HG03064 (cell line): Measurements from ENCODE around the gene NRARP.

Experiments
- ATAC-seq: cut with Tn5 transposase; IDR thresholded peaks from one replicate; pipeline ENCODE4 v1.9.1; 2021; ENCODE audit warnings: low read depth; ENCODE audit not compliant: unreplicated experiment

Gene NRARP

GRCh38 chr9:137323531-137324331 lies 21.7 kb upstream of the NRARP start:
- no peak for ATAC-seq

DNA sequence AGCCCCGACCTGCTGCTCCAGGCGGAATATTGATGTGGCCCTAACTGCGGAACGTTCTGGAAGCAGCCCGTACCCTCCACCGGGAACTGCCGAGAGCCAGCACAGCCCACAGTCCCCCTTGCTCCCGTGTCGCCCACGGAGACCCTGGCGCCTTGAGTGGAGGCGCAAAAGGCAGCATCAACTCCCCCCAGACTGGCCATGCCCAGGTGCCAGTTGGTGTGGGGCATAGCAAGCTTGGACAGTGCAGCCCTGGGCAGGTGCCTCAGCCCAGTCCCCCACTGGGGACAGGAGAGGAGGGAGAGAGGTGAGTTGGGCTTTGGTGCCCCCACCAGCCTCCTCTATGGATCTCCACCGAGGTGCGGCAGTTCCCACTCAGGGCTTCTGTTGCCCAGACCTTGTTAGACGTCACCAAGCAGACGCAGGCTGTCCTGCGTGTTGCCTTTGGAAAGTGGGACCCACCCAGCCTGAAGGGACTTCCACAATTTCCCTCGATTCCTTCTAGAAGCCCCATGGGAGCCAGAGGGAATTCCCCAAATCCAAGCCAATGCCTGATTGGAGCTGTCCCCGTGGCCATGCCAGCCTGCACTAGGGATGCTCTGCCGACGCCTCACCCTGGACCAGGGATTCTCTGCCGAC lies 19.8 kb upstream of the NRARP start:
- no peak for ATAC-seq

DNA sequence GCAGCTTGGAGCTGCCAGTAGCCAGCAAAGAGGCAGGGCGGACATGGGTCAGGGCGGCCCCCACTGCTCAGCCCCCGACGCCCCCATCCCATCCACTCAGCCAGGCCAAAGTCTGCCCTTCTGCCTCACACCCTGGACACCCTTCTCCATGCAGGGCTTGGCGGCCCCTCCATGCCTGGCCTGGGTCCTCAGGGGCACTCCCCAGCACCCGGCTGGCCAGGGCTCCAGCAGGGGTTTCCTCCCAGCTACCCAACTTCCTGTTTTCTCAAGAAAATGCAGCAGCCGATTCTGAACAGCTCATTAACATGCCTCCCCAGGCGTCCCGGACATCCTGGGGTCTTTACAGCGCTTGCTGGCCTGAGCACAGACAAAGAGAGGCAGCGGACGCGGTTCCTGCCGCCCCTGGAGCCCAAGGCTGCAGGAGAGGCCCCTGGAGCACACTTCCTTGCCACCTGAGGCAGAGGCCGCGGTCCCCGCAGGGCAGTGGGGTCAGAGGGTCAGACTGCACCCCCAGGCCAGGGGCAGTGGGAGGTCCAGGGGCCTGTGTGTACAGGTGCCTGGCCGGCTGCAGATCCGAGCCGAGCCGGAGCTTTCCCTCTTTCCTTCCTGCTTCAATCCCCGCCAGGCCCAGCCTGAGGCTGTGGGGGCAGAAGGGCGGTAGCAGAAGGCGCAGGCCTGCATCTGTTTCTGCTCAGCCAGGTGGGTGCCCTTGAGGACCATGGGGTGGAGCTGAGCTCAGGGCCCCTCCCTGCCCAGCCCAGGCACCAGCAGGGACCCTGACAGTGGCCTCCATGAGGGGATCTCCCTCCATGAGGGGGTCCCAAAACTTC lies 18.7 kb upstream of the NRARP start:
- no peak for ATAC-seq

DNA sequence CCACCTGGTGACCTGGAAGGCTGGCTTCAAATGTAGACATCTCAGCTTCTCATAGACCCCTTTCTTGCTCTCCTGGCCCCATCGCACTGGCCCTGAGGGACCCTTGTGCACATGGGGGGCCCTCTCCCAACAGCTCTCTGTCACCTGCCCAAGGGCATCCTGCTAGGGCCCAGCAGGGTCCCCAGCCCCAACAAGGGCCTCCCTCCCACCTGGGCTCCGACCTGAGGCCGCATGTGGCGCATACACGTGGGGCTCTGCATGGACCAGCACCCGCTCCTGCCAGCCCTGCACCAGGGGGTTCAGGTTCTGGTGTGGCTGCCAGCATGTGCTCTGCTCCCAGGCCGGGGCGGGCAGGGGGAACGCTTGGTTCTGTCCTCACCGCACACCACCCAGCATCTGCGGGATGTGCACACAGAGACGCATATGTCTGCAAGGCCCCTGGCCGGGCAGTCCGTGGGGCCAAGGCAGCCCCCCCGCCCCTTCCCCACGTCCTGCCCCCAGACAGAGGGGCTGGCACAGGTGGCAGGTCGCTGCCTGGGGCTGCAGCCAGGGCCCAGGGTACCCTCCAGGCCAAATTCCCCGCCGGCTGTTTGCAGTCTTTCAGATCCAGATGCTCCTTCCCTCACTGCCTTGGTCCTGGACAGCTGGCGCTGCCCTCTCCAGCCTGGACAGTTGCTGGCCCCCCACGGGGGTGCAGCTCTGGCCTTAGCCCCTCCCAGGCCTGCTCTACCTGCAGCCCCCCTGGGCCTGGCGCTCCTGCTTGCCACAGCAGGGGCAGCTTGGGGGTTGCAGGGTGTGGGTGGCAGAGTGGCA lies 17.9 kb upstream of the NRARP start:
- no peak for ATAC-seq

- no peak for ATAC-seq
These were observed 17.1 kb upstream of the NRARP start for GRCh38 chr9:137319011-137319738.

- no peak for ATAC-seq
These were observed 16.5 kb upstream of the NRARP start for GRCh38 chr9:137318602-137319001.

DNA sequence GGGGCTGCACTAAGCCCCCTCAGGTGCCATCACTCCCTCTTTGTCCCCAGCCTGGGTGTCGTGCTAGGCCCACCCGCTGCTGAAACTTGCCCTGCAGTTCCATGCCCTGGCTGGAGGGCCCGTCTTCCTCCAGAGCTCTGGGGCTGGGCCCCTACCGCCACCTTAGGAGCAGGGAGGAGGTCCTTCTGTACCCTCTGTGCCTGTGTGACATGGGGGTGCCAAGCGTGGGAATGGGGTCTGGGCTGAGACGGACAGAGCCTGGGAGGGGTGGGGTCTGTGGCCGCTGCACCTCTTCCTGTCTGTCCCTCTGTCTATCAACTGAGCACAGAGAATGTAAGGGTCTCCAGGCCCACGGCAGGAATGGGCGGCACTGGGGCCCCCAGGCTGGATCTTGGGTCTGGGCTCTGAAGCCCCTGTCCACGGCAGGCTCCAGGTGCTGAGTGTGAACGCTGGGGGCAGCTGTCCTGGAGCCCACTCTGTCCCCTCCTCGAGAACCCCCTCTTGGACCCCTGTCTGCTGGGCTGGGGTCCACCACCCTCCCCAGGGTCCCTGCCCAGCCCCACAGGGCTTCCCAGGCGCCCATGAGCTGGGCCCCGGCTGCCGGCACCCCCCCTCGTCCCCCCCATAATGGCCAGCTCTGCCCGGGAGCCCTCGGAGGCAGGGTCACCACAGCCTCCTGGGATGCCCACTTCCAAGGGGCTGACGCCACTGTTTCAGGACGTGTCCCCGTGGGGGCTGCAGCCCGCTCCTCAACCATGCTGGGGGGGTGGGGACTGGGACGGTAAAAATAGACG lies 15.8 kb upstream of the NRARP start:
- ATAC-seq = no peak

- no peak for ATAC-seq
These were observed 15.1 kb upstream of the NRARP start for GRCh38 chr9:137317021-137317717.

DNA sequence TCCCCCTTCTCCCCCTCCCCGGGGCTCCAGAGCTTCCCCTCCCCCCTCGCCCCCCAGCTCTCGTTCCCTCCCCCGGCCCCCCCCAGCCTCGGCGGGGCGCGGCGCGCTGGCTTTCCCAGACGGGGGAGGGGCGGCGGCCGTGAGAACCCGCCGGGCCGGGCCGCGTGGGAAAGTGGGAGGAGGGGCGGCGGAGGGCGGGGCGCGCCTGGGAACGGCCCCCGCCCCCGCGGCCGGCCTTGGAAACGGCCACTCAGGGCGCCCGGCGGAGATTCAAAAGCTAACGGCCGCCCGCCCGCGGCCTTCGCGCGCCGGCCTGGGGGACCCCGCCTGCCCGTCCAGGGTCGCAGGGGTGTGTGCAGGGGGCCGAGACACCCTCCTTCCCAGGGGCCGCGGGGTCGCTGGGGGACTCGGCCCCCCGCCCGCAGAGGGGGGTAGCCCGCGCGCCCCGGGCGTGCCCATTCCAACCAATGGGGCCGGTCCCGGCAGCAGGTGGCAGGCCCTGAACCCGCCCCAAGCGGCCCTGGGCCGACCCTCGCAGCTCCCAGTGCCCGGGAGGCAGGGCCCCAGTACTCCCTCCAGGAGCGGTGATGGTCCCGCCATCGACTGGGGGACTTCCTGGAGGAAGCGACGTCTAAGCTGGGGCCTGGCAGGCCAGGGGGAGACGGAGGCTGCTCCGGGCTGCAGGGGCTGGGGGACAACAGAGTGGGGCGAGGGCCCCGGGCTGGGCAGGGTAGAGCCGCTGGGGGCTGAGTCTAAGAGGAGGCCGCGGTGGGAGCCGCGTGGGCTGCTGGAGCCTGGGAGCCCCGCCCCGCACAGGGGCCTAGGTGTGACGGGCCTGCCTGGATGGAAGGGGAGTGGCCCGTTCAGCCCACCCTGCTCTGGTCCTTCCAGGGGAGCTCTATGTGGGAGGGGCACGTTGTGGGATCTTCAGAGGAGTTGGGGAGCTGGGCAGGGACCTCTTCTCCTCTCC lies 14.2 kb upstream of the NRARP start:
- no peak for ATAC-seq

DNA sequence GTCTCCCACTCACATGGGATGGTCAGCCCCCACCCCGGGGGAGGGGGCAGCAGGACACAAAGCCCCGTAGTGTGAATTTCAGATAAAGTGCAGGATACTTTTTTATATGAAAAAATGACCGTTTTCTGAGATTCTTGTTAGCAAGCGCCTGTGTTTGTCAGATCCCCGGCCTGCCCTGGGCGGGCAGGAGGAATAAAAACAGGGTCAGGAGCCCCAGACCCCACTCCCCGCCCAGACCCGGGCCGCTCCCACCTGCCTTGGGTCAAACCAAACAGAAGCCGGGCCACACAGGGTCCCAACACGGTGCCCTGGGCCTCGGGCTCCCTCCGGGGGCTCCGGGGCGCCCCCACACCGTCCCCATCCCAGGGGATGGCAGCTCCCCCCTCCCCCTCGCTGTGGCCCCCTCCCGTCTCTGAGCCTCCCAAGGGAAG lies 13.5 kb upstream of the NRARP start:
- ATAC-seq = no peak

GRCh38 chr9:137314561-137315560 lies 12.8 kb upstream of the NRARP start:
- ATAC-seq = no peak

- no peak for ATAC-seq
These were observed 12.0 kb upstream of the NRARP start for GRCh38 chr9:137313956-137314560.

DNA sequence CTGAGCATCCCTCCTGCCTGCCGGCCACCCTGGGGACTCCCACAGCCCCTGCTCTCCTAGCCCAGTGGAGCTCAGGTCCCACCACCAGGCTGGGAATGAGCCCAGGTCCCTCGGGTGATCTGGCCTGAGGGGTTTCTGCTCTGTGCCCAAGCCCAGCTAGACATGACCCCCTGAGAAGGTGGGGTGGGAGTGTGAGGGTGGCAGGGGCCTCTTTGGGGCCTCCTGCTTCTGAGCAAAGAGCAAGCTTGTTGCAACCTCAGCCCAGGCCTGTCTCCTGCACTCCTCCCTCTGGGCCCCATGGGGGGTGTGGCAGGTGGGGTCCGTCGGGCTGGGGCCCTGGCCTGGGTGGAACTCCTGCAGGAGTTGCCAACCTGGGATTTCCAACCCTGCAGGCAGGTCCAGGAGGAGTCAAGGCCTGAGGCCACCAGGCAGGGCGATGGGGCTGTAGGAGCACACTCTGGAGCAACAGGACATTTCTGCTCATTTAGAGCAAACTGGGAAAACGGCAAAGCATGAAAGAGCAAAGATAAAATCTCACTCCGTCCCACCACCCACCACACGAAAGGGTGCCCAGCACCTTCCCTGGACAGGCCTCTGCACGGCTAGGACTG lies 11.4 kb upstream of the NRARP start:
- no peak for ATAC-seq

DNA sequence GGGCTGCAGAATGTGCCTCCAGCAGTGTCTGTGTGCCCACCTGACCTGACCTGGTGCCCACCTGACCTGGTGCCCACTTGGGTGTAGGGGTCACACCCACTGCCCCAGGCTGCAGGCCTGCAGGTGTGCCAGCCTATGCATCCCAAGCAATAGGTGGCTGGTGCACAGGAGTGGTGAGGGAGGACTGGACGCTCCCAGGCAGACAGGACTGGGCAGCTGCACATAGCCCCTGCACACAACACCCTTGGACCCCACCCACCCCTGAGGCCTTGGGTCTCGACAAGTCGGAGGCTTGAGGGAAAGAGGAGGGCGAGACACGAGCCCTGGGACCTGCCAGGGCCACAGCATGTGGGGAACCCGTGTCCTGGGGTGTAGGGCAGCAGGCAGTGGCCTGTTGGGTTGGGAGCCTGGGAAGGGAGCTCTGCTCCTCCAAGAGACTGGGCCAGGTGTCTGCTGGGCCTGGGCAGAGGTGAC lies 10.8 kb upstream of the NRARP start:
- ATAC-seq = no peak
